ENCODE data around the gene SLC43A1.

The SLC43A1 gene

GRCh38 chr11:57434640-57435546 is 80.6 kb downstream of the SLC43A1 start:
- no peak for DNase-seq (ENCODE audit: insufficient read length, low spot score)
- TF ChIP-seq CTCF (IDR thresholded peaks at IDR 0.05; ENCODE audit: insufficient read depth, missing control alignments) = no peak
- no peak for FAIRE-seq

All from D721Med (cell line).